GM15510 (cell line): ENCODE measurements around the gene MTG1.

Experiments
- POLR2A ChIP-seq: IDR thresholded peaks from 3 replicates; pipeline ENCODE4 v1.6.1; 2011; ENCODE audit warnings: borderline replicate concordance; ENCODE audit not compliant: insufficient read length; ENCODE audit errors: extremely low read depth

Gene MTG1

GRCh38 chr10:133401500-133401899, 7.5 kb downstream of the MTG1 start:
- TF ChIP-seq POLR2A = no peak

GRCh38 chr10:133401981-133402725, 8.2 kb downstream of the MTG1 start:
- no peak for TF ChIP-seq POLR2A

GRCh38 chr10:133403359-133403758, 9.4 kb downstream of the MTG1 start:
- no peak for TF ChIP-seq POLR2A

GRCh38 chr10:133403784-133404183, 9.8 kb downstream of the MTG1 start:
- TF ChIP-seq POLR2A = no peak

- no peak for TF ChIP-seq POLR2A
These were observed 11.3 kb downstream of the MTG1 start for GRCh38 chr10:133405272-133405671.

- no peak for TF ChIP-seq POLR2A
These were observed 12.0 kb downstream of the MTG1 start for GRCh38 chr10:133405844-133406527.

GRCh38 chr10:133411523-133412380, 17.8 kb downstream of the MTG1 start:
- no peak for TF ChIP-seq POLR2A

GRCh38 chr10:133412381-133412711, 18.4 kb downstream of the MTG1 start:
- TF ChIP-seq POLR2A = no peak

- TF ChIP-seq POLR2A = no peak
These were observed 21.8 kb downstream of the MTG1 start for GRCh38 chr10:133415752-133416151.

- no peak for TF ChIP-seq POLR2A
These were observed 24.5 kb downstream of the MTG1 start for GRCh38 chr10:133418289-133418993.

GRCh38 chr10:133419211-133419950, 25.4 kb downstream of the MTG1 start:
- TF ChIP-seq POLR2A = no peak

- TF ChIP-seq POLR2A = no peak
These were observed 26.1 kb downstream of the MTG1 start for GRCh38 chr10:133420028-133420427.

GRCh38 chr10:133420579-133420978, 26.6 kb downstream of the MTG1 start:
- no peak for TF ChIP-seq POLR2A

GRCh38 chr10:133421336-133422222, 27.6 kb downstream of the MTG1 start:
- no peak for TF ChIP-seq POLR2A

- TF ChIP-seq POLR2A = no peak
These were observed 28.4 kb downstream of the MTG1 start for GRCh38 chr10:133422223-133422806.
